ENCODE measurements around the gene SUN2.

DNA sequence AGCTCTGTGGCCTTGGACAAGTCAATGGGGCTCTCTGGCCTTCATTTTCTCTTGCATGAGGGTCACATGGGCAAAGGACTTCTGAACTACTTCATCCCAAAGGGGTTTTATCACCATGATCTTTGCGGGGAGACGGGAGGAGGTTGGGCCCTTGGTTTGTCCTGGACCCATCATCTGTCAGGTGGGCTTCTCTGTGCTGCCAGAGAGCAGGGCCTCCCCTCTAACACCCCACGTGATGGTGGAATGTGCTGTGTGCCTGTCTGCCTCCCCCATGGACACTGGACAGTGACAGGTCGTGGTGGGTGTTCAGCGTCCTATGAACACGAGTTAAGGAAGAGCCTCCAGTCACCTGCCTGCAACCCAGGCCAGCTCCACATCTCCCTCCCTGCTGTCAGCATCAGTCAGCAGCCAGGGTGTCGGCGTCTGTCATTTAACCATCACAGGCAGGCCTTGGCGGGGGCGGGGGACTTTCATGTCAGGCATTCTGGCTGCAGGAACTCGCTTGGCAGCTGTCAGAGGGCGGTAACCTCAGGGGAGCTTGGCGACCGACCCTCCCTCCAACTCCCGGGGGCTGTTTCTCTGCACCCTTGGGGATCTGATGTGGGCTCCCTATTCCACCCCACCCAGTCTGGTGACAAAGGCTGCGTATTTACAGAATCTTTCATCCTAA is 2.6 kb upstream of the SUN2 start:
- no peak for TF ChIP-seq CTCF (IDR thresholded peaks at IDR 0.05)
- no peak for TF ChIP-seq POLR2A (IDR thresholded peaks at IDR 0.05)
